ENCODE results near the gene CCDC142.

DNA sequence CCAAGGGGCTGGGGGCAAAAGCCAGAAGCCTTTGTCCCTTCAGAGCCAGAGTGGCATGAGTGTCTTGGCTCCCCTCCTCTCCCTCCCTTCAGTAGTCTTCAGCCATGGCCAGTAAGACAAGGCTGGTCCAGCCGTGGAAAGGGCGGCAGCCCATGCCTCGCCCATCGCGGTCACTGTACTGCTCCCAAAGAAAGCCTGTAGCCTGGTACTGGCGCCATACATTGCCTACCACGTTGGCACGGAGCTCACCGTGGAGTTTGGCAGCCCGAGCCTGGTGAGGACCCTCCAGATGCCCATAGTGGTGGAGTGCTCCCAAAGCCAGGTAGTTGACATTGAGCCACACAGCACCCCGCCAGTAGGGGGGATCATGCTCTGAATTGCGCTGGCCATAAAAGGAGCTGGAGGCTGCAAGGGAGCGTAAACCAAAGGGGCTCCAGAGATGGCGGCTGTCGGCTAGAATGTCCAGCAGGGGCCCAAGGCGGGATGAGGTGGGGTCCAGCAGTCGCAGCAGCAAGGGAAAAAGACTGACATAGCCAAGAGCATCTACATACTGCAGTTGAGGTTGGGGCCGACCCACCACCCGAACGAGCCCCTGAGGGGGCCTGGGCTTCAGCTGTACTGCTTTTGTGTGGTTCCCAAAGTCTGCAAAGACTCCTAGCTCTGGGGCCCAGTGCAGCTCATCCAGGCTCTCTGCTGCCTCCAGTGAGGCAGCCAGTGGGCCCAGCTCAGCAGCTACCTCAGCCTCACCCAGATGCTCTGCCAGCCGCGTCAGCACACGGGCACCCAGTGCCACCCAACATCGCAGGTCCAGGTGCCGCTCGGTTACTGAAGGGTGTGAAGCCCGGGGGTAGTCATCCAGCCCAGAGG, 21.4 kb downstream of the CCDC142 start:
- TF ChIP-seq, protein P1, sequence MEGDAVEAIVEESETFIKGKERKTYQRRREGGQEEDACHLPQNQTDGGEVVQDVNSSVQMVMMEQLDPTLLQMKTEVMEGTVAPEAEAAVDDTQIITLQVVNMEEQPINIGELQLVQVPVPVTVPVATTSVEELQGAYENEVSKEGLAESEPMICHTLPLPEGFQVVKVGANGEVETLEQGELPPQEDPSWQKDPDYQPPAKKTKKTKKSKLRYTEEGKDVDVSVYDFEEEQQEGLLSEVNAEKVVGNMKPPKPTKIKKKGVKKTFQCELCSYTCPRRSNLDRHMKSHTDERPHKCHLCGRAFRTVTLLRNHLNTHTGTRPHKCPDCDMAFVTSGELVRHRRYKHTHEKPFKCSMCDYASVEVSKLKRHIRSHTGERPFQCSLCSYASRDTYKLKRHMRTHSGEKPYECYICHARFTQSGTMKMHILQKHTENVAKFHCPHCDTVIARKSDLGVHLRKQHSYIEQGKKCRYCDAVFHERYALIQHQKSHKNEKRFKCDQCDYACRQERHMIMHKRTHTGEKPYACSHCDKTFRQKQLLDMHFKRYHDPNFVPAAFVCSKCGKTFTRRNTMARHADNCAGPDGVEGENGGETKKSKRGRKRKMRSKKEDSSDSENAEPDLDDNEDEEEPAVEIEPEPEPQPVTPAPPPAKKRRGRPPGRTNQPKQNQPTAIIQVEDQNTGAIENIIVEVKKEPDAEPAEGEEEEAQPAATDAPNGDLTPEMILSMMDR (IDR thresholded peaks at IDR 0.05), result no peak
- no peak for TF ChIP-seq POLR2A (IDR thresholded peaks at IDR 0.05)
